ENCODE data around the gene JCAD. TPM values are rescaled to one million over a fixed set of nuclear protein-coding genes. Genes with fewer than 3 reads are reported as not detected.

Gene JCAD
- total RNA-seq (2014; rRNA removed; shearing (Covaris generic)) = 2.1 and 2.3 TPM in 2 replicates
- 0.78 TPM in 2 replicates for polyA plus RNA-seq (2016; fragmentation: Nextera tagmentation; extraction: Ambion mirVana)
- long read RNA-seq = 0 reads

- H3K27me3 ChIP-seq (ENCODE audit: insufficient read depth) = peaks cover 36% of the 10 kb centered on the region
- Mint-ChIP-seq H3K4me1 (peaks cover 33% of the 10 kb centered on the region), H3K9me3 (no peaks in the 10 kb centered on the region; the same call in 2 of the 3 replicates), H3K27ac (no peak within 1 kb of the TSS; the same call in 1 of the 2 replicates), H3K4me3 (peak within 1 kb of the TSS; percentile 77), H3K27me3 (ENCODE audit: insufficient read depth, low read depth, poor library complexity) (peaks cover 22% of the 10 kb centered on the region), H3K36me3 (ENCODE audit: low read depth) (no peaks in the 10 kb centered on the region; the same call in 2 of the 3 replicates)
- TF ChIP-seq ZNF331 (CRISPR knock-in tag; IDR thresholded peaks at IDR 0.05; ENCODE audit: low read depth) (no peak), REST (IDR thresholded peaks at IDR 0.05; ENCODE audit: unreplicated experiment) (no peak), ETS1 (IDR thresholded peaks at IDR 0.05) (no peak), EZH2 (IDR thresholded peaks at IDR 0.05; ENCODE audit: low read depth, unreplicated experiment) (no peak), JUNB (IDR thresholded peaks at IDR 0.05; ENCODE audit: unreplicated experiment) (no peak), CREB1 (CRISPR knock-in tag; IDR thresholded peaks at IDR 0.05; ENCODE audit: low read depth) (no peak), STAT1 (IDR thresholded peaks at IDR 0.05; ENCODE audit: unreplicated experiment) (no peak), CTCF (conservative IDR thresholded peaks at IDR 0.05; ENCODE audit: low read depth in 2 of 2) (no peak), NANOG (IDR thresholded peaks at IDR 0.05; ENCODE audit: borderline replicate concordance) (no peak), POLR2AphosphoS5 (IDR thresholded peaks at IDR 0.05; ENCODE audit: low read depth) (no peak), ZNF462 (CRISPR knock-in tag; IDR thresholded peaks at IDR 0.05) (no peak), EZH2phosphoT487 (IDR thresholded peaks at IDR 0.05; ENCODE audit: unreplicated experiment) (no peak), ZNF114 (CRISPR knock-in tag; IDR thresholded peaks at IDR 0.05) (no peak)
- DNase-seq (ENCODE audit: low spot score) (peak; percentile 73), ATAC-seq (peak; percentile 80)
- H2AFZ ChIP-seq = peak within 1 kb of the TSS; percentile 83
- H3F3A ChIP-seq (replicated peaks; ENCODE audit: low read depth) = no peaks in the 10 kb centered on the region
- no peaks in the 10 kb centered on the region for H3K36me3 ChIP-seq (ENCODE audit: insufficient read depth)
- H3K4me1 ChIP-seq (ENCODE audit: insufficient read depth) = peaks cover 31% of the 10 kb centered on the region
- H3K27ac ChIP-seq (ENCODE audit: low read depth) = no peak within 1 kb of the TSS
- H3K4me3 ChIP-seq = peak within 1 kb of the TSS; percentile 72
- no peaks in the 10 kb centered on the region for H4K20me1 ChIP-seq (replicated peaks; ENCODE audit: insufficient read depth)
- no peaks in the 10 kb centered on the region for H3K9me2 ChIP-seq (ENCODE audit: insufficient read depth)
- no peaks in the 10 kb centered on the region for H3K79me2 ChIP-seq (replicated peaks; ENCODE audit: insufficient read depth)
- H3K4me2 ChIP-seq = peak within 1 kb of the TSS; percentile 95
Measured at GRCh38 chr10:30059209-30060107, at the start of gene JCAD. Gene JCAD (minus strand): TSS chr10:30059586. CDS start chr10:30047812, 11,774 bp downstream.

All from GM23338 (cell line).